Measurements from ENCODE around the gene RASL10B. TPM values are rescaled to one million over a fixed set of nuclear protein-coding genes. Genes with fewer than 3 reads are reported as not detected.
A peak's percentile ranks its signal among the peaks of the same experiment; 100 is the strongest.

The RASL10B gene
- total RNA-seq, 4 donors from 2014 or later, result 0.94 to 14.5 (median 3.5) TPM

DNA sequence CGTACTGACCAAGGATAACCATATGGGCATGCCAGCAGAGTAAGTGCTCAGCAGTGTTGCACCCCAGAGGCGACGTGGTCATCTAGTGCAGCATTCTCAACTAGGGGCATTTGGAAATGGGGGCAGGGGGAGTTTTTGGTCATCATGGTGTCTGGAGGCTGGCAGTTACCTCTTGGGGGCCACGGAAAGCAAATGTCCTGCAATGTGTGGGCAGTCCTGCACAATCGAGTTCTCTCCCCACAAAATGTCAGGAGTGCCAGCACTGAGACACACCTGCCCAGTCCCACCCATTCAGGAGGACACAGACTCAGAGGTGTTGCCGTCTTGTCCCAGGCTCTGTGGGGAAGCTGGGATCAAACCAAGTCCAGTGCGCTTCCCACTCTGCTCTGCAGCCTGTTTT is 3.0 kb downstream of the RASL10B start:
- no peak for DNase-seq
- TF ChIP-seq POLR2A (IDR thresholded peaks at IDR 0.05), result no peak
- TF ChIP-seq CTCF (IDR thresholded peaks at IDR 0.05), result no peak
- Histone ChIP-seq H3K4me3 (replicated peaks in 1 of 3) (no peak overlapping the region), H3K4me1 (peaks cover 27% of the 10 kb centered on the region in 2 donors), H3K36me3 (no peaks in the 10 kb centered on the region), H3K27me3 (no peaks in the 10 kb centered on the region), H3K27ac (peak overlapping the region in 1 of 3 donors; percentile 76), H3K9me3 (no peaks in the 10 kb centered on the region)
- intact Hi-C loops (cut with DNase I), result no loop called here
- WGBS, 2 donors, result 92% methylated on average over 7 of the region's 7 CpGs

DNA sequence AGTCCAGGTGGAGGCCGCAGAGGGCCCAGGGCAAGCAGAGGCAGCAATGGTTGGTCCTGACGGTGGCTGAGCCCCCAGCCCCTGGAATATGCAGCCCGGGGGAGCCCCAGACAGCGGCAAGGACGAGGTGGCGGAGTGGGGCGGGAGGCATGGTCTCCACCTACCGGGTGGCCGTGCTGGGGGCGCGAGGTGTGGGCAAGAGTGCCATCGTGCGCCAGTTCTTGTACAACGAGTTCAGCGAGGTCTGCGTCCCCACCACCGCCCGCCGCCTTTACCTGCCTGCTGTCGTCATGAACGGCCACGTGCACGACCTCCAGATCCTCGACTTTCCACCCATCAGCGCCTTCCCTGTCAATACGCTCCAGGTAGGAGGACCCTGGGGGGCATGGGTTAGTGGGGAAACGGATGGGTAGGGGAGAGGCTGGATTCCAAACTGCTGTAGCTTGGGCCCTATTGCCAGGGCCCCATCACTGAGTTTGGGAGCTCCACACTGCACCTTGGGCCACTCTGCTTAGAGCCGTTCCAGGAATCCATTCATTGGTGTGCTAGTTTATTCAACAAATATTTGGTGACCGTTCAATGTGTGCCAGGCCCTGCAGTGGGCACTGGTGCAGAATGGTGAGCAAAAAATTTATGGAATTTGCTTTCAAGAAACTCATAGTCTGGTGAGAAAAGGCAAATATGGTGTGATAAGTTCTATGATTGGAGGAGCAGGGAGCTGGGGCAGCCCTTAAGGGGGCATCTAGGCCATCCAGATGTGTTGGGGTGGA is 3.8 kb downstream of the RASL10B start:
- peaks cover 27% of the 10 kb centered on the region in 2 donors for H3K4me1 ChIP-seq
- no peaks in the 10 kb centered on the region for H3K9me3 ChIP-seq
- TF ChIP-seq POLR2A (IDR thresholded peaks at IDR 0.05) (no peak), CTCF (IDR thresholded peaks at IDR 0.05) (peak in 1 of 6 experiments; percentile 28)
- no peaks in the 10 kb centered on the region for H3K27me3 ChIP-seq
- peak; percentile 58 to 80 for DNase-seq
- no peaks in the 10 kb centered on the region for H3K36me3 ChIP-seq
- H3K27ac ChIP-seq, result peak overlapping the region in 2 of 3 donors; percentile 37 to 76
- intact Hi-C loops (cut with DNase I), result no loop called here
- no peak overlapping the region for H3K4me3 ChIP-seq (replicated peaks in 1 of 3)
- 49 to 51% methylated on average over 16 to 29 of the region's 29 CpGs for WGBS, 2 donors

DNA sequence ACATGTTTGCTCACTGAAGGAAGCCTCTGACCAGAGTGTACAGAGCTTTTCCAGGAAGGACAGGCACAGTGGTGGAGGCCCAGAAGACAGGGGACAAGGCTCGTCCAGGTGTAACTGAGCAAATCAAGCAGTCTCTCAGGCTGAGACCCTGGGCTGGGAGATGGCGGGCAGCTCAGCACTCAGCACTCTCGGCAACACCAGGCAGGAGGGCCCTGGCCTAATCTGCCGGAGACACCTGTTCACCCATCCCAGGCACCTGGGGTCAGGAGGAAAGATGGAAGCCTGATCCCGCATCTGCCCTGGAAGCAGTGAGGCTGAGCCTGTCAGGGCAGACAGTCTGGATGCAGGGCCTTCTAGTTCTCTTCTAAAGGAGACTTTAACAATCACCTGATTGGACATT is 4.8 kb downstream of the RASL10B start:
- TF ChIP-seq CTCF (IDR thresholded peaks at IDR 0.05) (no peak), POLR2A (IDR thresholded peaks at IDR 0.05) (no peak)
- 92 to 97% methylated on average over 5 of the region's 5 CpGs for WGBS, 2 donors
- Histone ChIP-seq H3K9me3 (no peaks in the 10 kb centered on the region), H3K4me3 (replicated peaks in 1 of 3) (no peak overlapping the region), H3K27ac (peak overlapping the region in 2 of 3 donors; percentile 7 to 76), H3K36me3 (no peaks in the 10 kb centered on the region), H3K4me1 (peaks cover 19 to 24% of the 10 kb centered on the region in 2 donors), H3K27me3 (peaks cover 4% of the 10 kb centered on the region)
- no peak for DNase-seq
- intact Hi-C loops (cut with DNase I), result no loop called here

- DNase-seq, result no peak
- Histone ChIP-seq H3K27ac (no peak overlapping the region), H3K4me3 (replicated peaks in 1 of 3) (no peak overlapping the region), H3K36me3 (no peaks in the 10 kb centered on the region), H3K9me3 (no peaks in the 10 kb centered on the region), H3K27me3 (peaks cover 6% of the 10 kb centered on the region), H3K4me1 (peaks cover 14 to 22% of the 10 kb centered on the region in 2 donors)
- WGBS, 2 donors, result 86 to 90% methylated on average over 5 of the region's 5 CpGs
- no peak for TF ChIP-seq CTCF (IDR thresholded peaks at IDR 0.05)
- no peak for TF ChIP-seq POLR2A (IDR thresholded peaks at IDR 0.05)
- intact Hi-C loops (cut with DNase I), result no loop called here
Observed at GRCh38 chr17:35738519-35739133, 7.2 kb downstream of the RASL10B start.

DNA sequence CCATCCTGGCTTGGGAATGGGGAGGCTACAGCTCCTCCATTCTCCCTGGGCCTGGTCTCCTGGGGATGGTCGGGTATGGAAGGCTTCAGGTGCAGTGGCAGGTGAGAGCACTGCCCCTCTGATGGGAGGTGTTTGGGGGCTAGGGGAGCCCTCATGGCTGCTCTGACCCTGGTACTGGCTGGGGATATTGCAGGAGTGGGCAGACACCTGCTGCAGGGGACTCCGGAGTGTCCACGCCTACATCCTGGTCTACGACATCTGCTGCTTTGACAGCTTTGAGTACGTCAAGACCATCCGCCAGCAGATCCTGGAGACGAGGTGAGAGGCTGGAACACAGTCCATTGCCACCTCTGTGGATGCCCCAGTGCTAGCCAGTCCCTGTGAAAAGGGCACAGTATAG is 8.8 kb downstream of the RASL10B start:
- 94 to 95% methylated on average over 6 to 7 of the region's 7 CpGs for WGBS, 2 donors
- Histone ChIP-seq H3K9me3 (no peaks in the 10 kb centered on the region), H3K27me3 (peaks cover 6% of the 10 kb centered on the region), H3K4me3 (replicated peaks in 1 of 3) (no peak overlapping the region), H3K4me1 (peaks cover 9 to 17% of the 10 kb centered on the region in 2 donors), H3K36me3 (no peaks in the 10 kb centered on the region), H3K27ac (no peak overlapping the region)
- TF ChIP-seq CTCF (IDR thresholded peaks at IDR 0.05), result no peak
- TF ChIP-seq POLR2A (IDR thresholded peaks at IDR 0.05), result no peak
- no peak for DNase-seq
- intact Hi-C loops (cut with DNase I), result no loop called here

All from thyroid gland (tissue), 4 donors.